Psoas muscle (tissue), 8 donors: ENCODE results near the gene KRT35. TPM values are rescaled to one million over a fixed set of nuclear protein-coding genes. Genes with fewer than 3 reads are reported as not detected.
A peak's percentile ranks its signal among the peaks of the same experiment; 100 is the strongest.

ENCODE experiments used
- ATAC-seq, 4 donors: fragments of 200-7000 bp; cut with Tn5 transposase; one replicate each; pipeline ENCODE4 v1.9.1; 2020; ENCODE audit warnings: moderate library complexity in 3 of 4, mild to moderate bottlenecking in 2 of 4
- DNase-seq, 2 donors: peaks; one replicate each; pipeline ENCODE4 v3.0.0-alpha.2; 2020
- H3K27ac ChIP-seq: fragments of 200-600 bp; one replicate; pipeline ENCODE4 v1.8.0; 2022
- H3K27me3 ChIP-seq, 3 donors: fragments of 200-600 bp in 1 of 3; one replicate each; pipeline versions ENCODE4 v1.6.1 to v1.8.0; 2013 to 2022; ENCODE audit warnings: low read length in 2 of 3, mild to moderate bottlenecking in 2 of 3, moderate library complexity in 1 of 3; ENCODE audit not compliant: insufficient read depth in 3 of 3
- H3K36me3 ChIP-seq, 2 donors: fragments of 200-600 bp in 1 of 2; one replicate each; pipeline versions ENCODE4 v1.6.1 to v1.8.0; 2013 to 2022; ENCODE audit warnings: low read depth in 1 of 2, mild to moderate bottlenecking in 1 of 2, moderate library complexity in 1 of 2; ENCODE audit not compliant: insufficient read depth in 1 of 2
- H3K4me1 ChIP-seq: fragments of 200-600 bp; one replicate; pipeline ENCODE4 v1.8.0; 2022
- H3K4me3 ChIP-seq: fragments of 200-600 bp; one replicate; pipeline ENCODE4 v1.8.0; 2022; ENCODE audit warnings: mild to moderate bottlenecking
- H3K9me3 ChIP-seq: fragments of 200-600 bp; one replicate; pipeline ENCODE4 v1.8.0; 2022
- CTCF ChIP-seq: fragments of 200-600 bp; IDR thresholded peaks from one replicate; pipeline ENCODE4 v1.8.0; 2022; ENCODE audit warnings: antibody characterized with exemption
- WGBS, 3 donors: extraction: QIAGEN DNeasy Blood & Tissue Kit; methylation state at CpG; one replicate each; pipeline versions ENCODE4 v1.1.6 to v1.1.7; 2013; 5-methylcytosine and 5-hydroxymethylcytosine counted together
- intact Hi-C, 2 donors: fragments of 100-400 bp; cut with DNase I; formaldehyde crosslinking; loops; one replicate each; pipeline versions ENCODE4 v1.11.0 to v1.14.2; 2022
- polyA plus RNA-seq, 3 donors: library from polyadenylated mRNA; stranded (reverse); fragments of 200-250 nt; gene quantifications; one replicate each; pipeline ENCODE4 v1.2.3, GENCODE V29; 2013
- total RNA-seq, 4 donors: library from RNA; stranded (reverse); fragmentation: NEBNext Ultra II Directional in 2 of 4; extraction: Animal tissue kit (Norgen Biotek cat#: 25700) in 2 of 4; gene quantifications; one replicate each; pipeline versions ENCODE4 v1.2.1 to v1.2.4, GENCODE V29; 2021 to 2023
- donor health status: healthy with polysubstance abuse.
- donor health status: DM: no; HTN: no; CAD: no; lungs with moderate emphysema.
- donor health status: Bipolar disorder and iron deficiency.
- donor health status: healthy.
- donor health status: DM: yes; HTN: yes; CAD: no.
- donor health status: DM: no; HTN: no; CAD: no.
- donor health status: DM: no; HTN: no; CAD: no.
- donor health status: DM: yes; HTN: yes; CAD: no.

The KRT35 gene
- total and polyA plus RNA-seq, 7 donors = not detected

GRCh38 chr17:41452281-41452680 is 28.7 kb downstream of the KRT35 start:
- no peaks in the 10 kb centered on the region for H3K9me3 ChIP-seq
- 59 to 69% (median 61%) methylated on average over 4 of the region's 4 CpGs for WGBS, 3 donors
- ATAC-seq (no peak), DNase-seq (no peak)
- no peaks in the 10 kb centered on the region for H3K4me1 ChIP-seq
- intact Hi-C loops = no loop called here
- TF ChIP-seq CTCF = no peak
- no peak overlapping the region for H3K27ac ChIP-seq
- H3K27me3 ChIP-seq = no peaks in the 10 kb centered on the region
- H3K4me3 ChIP-seq = no peak overlapping the region
- H3K36me3 ChIP-seq = no peaks in the 10 kb centered on the region

- ATAC-seq = no peak
These were observed 29.7 kb downstream of the KRT35 start for GRCh38 chr17:41451154-41451728.

GRCh38 chr17:41449008-41449407 is 31.9 kb downstream of the KRT35 start:
- no peaks in the 10 kb centered on the region for H3K36me3 ChIP-seq
- H3K4me3 ChIP-seq = no peak overlapping the region
- peaks cover 0 to 3% (median 2%) of the 10 kb centered on the region in 3 donors for H3K27me3 ChIP-seq
- no peaks in the 10 kb centered on the region for H3K4me1 ChIP-seq
- no peak overlapping the region for H3K27ac ChIP-seq
- ATAC-seq (no peak), DNase-seq (no peak)
- no peaks in the 10 kb centered on the region for H3K9me3 ChIP-seq
- TF ChIP-seq CTCF = no peak
- intact Hi-C loops = no loop called here
- WGBS, 3 donors = 73 to 80% (median 76%) methylated on average over 6 of the region's 6 CpGs

More at GRCh38 chr17:41451154-41451728, 29.7 kb downstream of the KRT35 start:
- Histone ChIP-seq H3K36me3 (no peaks in the 10 kb centered on the region), H3K4me1 (no peaks in the 10 kb centered on the region), H3K4me3 (no peak overlapping the region), H3K27ac (no peak overlapping the region), H3K9me3 (no peaks in the 10 kb centered on the region), H3K27me3 (no peaks in the 10 kb centered on the region)
- no peak for DNase-seq
- WGBS, 3 donors = 59 to 74% (median 65%) methylated on average over 2 of the region's 2 CpGs
- intact Hi-C loops = no loop called here
- TF ChIP-seq CTCF = no peak

- peaks cover 0 to 3% (median 2%) of the 10 kb centered on the region in 3 donors for H3K27me3 ChIP-seq
These were observed 32.4 kb downstream of the KRT35 start for GRCh38 chr17:41448506-41448905.

More at GRCh38 chr17:41448506-41448905, 32.4 kb downstream of the KRT35 start:
- no peaks in the 10 kb centered on the region for H3K36me3 ChIP-seq
- ATAC-seq = peak in 1 of 4 donors; percentile 47
- no peak overlapping the region for H3K27ac ChIP-seq
- no peak for TF ChIP-seq CTCF
- 19 to 33% (median 27%) methylated on average over 2 of the region's 2 CpGs for WGBS, 3 donors
- no peaks in the 10 kb centered on the region for H3K9me3 ChIP-seq
- H3K4me3 ChIP-seq = no peak overlapping the region
- intact Hi-C loops = no loop called here
- DNase-seq = no peak
- no peaks in the 10 kb centered on the region for H3K4me1 ChIP-seq
